22Rv1 (cell line): ENCODE results near the gene CTBP2.

Experiments used
- CTCF ChIP-seq: fragments of 450-650 bp; IDR thresholded peaks from 2 replicates; pipeline ENCODE4 v1.5.1; 2017; ENCODE audit warnings: mild to moderate bottlenecking
- ZFX ChIP-seq: fragments of 450-650 bp; IDR thresholded peaks from 2 replicates; pipeline ENCODE4 v1.6.1; 2017; ENCODE audit warnings: antibody characterized with exemption, borderline replicate concordance

GRCh38 chr10:124941823-124942222 is 218.5 kb downstream of the CTBP2 start, which contains the start of gene ZRANB1:
- TF ChIP-seq CTCF, result no peak
- no peak for TF ChIP-seq ZFX
